ENCODE measurements around the gene RLN3.

DNA sequence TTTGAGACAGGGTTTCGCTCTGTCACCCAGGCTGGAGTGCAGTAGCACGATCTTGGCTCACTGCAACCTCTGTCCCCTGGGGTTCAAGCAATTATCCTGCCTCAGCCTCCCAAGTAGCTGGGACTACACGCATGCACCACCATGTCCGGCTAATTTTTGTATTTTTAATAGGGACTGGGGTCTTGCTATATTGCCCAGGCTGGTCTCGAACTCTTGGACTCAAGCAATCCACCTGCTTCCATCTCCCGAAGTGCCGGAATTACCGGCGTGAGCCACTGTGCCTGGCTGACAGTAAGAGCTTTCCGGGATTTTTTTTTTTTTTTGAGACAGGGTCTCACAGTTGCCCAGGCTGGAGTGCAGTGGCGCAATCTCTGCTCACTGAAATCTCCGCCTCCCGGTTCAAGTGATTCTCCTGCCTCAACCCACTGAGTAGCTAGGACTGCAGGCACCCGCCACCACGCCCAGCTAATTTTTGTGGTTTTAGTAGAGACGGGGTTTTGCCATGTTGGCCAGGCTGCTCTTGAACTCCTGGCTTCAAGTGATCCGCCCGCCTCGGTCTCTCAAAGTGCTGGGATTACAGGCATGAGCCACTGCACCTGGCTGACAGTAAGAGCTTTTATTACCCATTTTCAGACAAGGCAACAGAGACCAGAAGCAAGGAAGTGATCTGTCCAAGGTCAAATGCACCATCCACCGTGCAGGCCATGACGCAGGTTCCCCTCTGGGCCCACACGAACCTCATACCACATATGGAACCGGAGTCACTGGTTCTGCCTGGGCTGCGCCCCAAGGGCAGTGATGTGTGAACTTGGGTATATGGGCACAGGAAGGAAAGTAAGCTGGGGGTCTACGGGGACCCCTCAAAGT lies 42.8 kb upstream of the RLN3 start:
- TF ChIP-seq SREBF1 (IDR thresholded peaks at IDR 0.05; ENCODE audit: borderline replicate concordance, low read depth, low read length) (no peak), SETDB1 (IDR thresholded peaks at IDR 0.05; ENCODE audit: low read length) (no peak), CBX1 (IDR thresholded peaks at IDR 0.05; ENCODE audit: low read depth) (no peak), NFXL1 (CRISPR knock-in tag; IDR thresholded peaks at IDR 0.05) (no peak)

Data from K562 (cell line).